Stimulated activated CD4-positive, alpha-beta T cell treated with anti-CD3 and anti-CD28 coated beads, Interleukin-12 subunit alpha, Interleukin-12 subunit beta, amount 100 ng/mL, for 48 hours (primary cell): Measurements from ENCODE around the gene SH2D7.

ENCODE experiments used
- DNase-seq, 3 donors: peaks; one replicate each; pipeline ENCODE4 v3.0.0-alpha.2; 2020; ENCODE audit warnings: low read depth in 2 of 3, low spot score in 1 of 3

The SH2D7 gene

DNA sequence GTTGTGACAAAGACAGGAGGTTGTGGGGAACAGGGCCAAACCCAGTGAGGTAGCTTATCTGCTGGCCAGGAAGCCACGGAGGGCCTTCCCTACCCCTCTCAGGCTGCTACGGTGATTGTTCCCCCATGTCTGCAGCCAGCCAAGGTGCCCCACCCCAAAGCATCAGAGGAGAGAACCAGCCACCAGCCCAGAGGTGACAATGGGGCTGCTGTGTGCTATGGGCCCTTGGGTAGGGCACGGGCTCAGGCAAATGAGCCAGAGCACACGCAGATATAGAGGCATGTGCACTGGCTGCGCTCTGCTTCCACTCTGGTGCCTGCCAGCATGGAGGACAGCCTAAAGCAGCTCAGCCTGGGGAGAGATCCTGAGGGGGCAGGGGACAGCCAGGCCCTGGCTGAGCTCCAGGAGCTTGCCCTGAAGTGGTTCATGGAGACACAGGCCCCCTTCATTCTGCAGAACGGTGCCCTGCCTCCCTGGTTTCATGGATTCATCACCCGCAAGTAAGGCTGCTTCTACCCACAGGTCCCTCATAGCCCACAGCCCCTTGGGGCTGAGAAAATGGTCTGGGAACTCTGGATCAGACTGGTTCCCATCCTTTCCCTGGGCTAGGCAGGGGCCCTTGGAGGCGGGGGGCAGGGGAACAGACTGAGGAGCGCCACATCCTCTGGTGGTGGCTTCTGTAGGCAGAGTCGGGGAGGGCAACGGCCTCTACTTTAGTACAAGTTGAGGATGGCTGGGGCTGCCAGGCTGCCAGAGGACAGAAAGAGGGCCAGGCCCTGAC lies at the start of gene SH2D7:
SH2D7 (plus strand) TSS at position 301 of the 781 bp plus-strand sequence; CDS start at position 325, 24 bp downstream.
- no peak for DNase-seq

DNA sequence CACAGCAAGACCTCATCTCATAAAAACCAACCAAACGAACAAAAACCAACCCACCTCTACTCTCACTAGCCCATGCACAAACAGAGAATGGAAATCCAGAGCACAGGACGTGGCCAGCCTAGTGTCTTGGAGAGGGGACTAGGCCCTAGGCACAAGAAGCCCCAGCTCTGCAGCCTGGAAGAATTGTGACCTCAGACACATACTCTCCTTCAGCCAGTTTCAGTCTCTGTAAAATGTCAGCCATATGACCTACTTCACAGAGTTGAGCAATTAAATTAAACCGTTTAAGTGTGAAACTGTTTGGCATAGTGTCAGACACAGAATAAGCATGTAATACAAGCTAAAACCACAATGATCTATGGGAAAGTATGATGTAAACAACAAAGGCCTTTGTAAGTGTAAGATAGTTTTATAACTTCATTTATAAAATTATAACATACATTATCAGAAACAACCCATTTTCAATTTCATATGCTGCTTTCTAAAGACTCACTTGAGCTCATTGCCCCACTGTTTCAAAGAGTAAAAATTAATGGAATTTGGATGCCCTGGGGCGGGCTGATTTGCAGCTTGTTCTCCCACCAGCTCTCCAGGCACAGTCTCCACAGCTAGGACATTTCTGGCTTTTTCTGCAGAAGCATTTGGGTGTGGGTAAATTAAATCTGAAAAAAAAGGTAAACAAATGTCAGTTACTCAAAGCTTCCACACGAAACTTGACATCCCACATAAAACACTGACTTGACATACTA lies 47.8 kb upstream of the SH2D7 start:
- no peak for DNase-seq

GRCh38 chr15:78045189-78045588 lies 47.2 kb upstream of the SH2D7 start:
- no peak for DNase-seq

DNA sequence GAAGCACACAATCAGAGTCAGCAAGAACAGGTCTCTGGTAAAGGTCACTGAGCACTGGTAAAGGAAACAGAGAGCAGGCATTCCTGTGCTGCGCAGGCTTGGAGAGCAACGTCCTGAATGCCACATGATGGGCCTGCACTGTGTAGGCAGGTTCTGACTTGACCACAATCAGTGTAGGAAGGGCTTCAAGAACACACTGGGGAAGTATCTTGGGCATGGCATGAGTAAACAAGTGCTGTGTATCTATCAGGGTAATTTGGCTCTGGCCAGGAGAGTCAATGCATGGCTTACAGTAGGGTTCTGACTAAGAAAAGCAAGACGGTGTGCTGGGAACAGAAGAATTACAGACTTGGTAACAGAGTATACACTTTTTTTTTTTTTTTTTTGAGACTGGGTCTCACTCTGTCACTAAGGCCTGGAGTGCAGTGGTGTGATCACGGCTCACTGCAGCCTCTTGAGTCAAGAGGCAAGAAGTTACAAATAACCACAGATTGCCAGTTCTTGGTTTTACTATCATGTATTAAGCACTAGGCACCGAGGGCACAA lies 45.5 kb upstream of the SH2D7 start:
- peak in 1 of 3 donors; percentile 42 for DNase-seq

DNA sequence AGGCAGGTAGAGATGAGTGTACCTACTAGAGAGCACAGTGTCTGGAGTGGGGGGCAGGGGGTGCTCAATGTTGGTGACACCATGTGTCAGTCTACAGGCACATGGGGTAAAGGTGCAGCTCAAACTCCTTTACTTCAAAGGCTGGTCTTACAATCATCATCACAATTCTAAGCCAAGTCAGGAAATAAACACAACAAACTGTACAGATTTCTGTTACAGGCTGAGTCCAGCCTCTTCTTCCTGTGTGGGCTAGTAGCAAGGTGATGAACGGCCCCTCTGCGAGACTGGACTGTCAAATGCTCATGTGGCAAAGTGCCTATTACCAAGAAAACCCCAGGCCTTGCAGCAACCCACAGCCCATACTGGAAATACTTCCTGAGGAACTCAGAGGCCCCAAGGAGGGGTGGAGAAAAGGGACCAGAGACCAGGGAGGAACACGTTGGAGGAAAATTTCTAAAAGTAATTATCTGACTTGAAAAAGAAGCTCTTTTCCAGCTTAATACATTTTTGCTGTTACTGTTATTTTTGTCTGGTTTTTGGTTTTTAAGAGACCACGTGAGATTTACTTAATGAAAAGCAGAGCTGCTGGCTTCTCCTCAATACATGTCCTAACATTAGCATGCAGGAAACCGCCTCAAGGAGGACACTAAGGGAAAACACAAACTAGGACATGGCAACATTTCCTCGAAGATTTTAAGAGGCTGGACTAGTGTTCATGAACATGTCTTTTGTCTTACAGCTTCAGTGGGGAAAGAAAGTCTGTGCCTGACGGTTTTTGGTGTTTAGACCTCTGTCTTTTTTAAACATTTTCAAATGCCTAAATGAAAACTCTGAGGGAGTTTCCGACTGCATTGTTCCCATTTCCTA lies 44.4 kb upstream of the SH2D7 start:
- DNase-seq, result no peak

DNA sequence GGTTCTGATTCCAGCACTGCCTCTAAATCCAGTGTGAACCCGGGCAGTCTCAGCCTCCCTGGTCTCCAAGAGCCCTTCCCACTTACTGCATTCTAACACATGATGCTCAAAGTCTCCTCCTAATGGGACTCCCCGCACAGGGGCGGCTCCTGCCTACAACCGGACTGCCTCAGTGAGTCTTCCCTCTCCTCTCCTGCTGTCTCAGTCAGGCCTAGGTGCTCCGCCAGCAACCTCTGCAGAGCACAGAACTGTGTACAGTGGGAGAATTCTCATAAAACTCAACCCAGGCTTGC lies 43.8 kb upstream of the SH2D7 start:
- no peak for DNase-seq

- peak; percentile 55 to 71 (median 55) for DNase-seq
Measured at GRCh38 chr15:78049691-78050440, 42.5 kb upstream of the SH2D7 start.

DNA sequence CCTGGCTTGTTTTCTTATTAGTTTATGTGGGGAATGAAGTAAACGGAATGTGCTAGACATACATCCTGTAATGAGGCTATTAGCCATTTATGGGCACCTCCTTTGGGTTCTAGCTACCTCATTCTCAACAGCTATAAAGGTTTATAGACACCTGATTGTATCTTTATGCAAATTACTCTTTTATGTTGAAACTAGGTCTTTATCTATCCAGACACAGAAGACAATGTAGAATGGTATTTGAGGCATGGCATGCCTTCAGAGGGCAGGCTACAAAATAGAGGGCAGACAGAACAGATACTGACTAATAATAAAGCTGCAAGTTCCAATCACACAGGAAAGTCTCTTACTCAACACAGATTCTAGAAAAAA lies 41.9 kb upstream of the SH2D7 start:
- DNase-seq, result no peak

GRCh38 chr15:78050826-78051225 lies 41.5 kb upstream of the SH2D7 start:
- DNase-seq, result no peak

DNA sequence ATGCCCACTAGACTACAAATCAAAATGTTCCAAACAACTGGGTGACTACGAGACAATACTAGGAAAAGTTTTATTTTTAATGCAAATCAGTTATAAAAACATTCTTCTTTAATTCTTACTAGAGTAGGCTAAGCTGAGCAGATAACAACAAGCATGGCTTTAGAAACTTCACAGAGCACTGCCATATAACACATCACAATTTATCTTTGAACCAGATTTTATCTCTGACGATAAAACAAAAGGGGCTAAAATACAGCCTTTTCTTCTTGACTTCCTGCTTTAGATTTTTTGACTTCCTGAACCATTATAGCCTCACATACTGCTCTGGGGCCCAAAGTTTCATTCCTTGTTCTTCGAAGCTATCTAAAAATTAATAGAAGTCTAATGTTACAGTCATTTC lies 40.8 kb upstream of the SH2D7 start:
- no peak for DNase-seq

GRCh38 chr15:78052001-78052401 lies 40.4 kb upstream of the SH2D7 start:
- no peak for DNase-seq

DNA sequence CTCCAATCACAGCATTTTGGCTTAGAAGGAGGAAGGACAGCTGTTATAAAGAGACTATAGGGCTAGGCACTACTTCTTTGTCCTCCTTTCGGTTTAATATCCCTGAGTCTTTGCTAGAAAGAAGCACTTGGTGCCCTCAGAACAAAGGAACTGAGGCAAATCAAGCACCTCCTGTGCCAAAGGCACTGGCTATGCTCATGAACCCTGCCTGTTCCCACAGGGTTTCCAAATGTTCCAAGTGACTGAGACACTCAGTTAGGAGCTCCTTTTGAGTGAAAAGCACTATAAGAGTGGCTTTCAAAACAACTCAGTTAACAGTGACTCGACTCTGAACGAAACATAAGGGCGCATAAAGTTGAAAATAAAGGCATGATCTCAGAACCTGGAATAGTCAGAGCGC lies 39.8 kb upstream of the SH2D7 start:
- no peak for DNase-seq

- DNase-seq, result no peak
Measured at GRCh38 chr15:78054518-78054917, 37.8 kb upstream of the SH2D7 start.

GRCh38 chr15:78054966-78055365 lies 37.4 kb upstream of the SH2D7 start:
- no peak for DNase-seq

DNA sequence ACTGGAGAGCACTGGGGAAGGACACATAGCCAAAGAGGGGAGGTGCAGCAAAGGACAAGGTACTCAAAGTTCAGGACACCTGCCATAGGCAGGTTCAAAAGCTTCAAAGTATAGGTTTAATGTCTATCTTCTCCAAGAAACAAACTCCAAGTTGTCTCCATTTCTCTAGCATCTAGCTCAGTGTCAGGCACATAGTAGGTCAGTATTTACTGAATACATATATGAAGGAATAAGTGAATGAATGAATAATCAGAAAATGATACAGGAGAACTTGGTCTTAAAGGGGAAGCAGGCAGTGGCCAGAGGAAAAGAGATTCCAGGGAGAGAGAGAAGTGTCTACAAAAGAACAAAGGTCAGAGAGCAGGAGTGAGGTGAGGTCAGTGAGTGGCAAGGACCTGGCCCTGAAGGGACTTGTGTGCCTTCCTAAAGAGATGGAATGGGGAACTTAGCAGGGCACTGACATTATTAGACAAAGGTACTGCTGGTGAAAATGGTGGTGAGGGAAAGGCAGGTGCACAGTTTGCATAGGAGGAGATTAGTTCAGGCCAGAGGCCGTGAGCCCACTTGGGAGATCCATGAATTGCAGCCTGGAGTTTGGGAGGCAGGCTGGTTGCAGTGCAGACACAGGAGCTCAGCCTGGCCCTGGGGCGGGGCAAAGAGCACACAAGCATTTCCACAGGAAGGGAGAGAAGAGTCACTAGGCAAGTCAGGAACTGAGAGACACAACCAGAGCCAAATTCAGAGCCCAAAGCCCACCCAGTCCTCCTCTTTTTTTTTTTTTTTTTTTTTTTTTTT lies 36.2 kb upstream of the SH2D7 start:
- no peak for DNase-seq

GRCh38 chr15:78056714-78057269 lies 35.6 kb upstream of the SH2D7 start:
- no peak for DNase-seq

DNA sequence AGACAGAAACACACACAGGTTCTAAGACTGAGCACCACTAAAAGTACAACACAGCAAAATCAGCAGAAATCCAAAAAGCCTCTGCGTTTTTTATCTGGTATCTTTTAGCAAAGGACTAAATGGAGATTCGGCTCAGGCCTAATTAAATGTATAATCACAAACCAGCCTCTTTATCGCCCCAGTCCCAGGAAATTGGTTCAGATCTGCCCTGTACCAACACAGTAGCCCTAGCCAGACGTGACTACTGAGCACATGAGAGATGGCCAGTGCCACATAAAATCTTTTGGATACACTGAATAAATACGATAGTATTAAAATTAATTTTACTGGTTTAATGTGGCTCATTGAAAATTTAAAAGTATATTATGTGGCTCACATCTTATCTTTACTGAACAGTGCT lies 34.6 kb upstream of the SH2D7 start:
- DNase-seq, result no peak

GRCh38 chr15:78058401-78058935 lies 33.9 kb upstream of the SH2D7 start:
- no peak for DNase-seq

GRCh38 chr15:78059110-78059839 lies 33.1 kb upstream of the SH2D7 start:
- DNase-seq, result no peak
